ENCODE data around the gene RRP12. TPM values are rescaled to one million over a fixed set of nuclear protein-coding genes. Genes with fewer than 3 reads are reported as not detected.

Gene RRP12
- total RNA-seq, 1 donor from 2014 or later: 26.8 TPM

DNA sequence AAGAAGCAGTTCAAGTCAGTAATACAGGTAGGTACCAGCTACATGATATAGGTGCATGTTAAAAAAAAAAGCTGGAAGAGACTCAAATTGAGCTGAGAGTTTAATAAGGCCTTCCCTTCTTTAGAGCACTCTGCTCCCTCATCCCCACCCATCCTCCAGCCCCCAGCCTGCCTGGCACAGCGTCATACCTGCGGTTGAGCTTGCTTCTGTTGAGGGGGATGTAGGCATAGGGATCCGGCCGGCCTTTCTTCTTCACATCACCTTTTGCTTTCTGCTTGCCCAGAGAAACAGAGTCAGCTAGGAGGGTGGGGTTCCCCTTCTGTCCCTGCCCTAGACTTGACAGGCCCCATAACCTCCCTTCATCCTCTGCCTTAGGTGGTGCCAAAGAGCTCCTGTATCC lies 42.8 kb downstream of the RRP12 start:
- Mint-ChIP-seq H3K27ac (ENCODE audit: unreplicated experiment) (no peak overlapping the region), H3K27me3 (ENCODE audit: unreplicated experiment) (peaks cover 8% of the 10 kb centered on the region), H3K4me1 (ENCODE audit: low read depth, unreplicated experiment) (peaks cover 14% of the 10 kb centered on the region), H3K9me3 (ENCODE audit: unreplicated experiment) (peaks cover 2% of the 10 kb centered on the region), H3K36me3 (ENCODE audit: unreplicated experiment) (no peaks in the 10 kb centered on the region), H3K4me3 (ENCODE audit: unreplicated experiment) (no peak overlapping the region)
- TF ChIP-seq, protein P1, sequence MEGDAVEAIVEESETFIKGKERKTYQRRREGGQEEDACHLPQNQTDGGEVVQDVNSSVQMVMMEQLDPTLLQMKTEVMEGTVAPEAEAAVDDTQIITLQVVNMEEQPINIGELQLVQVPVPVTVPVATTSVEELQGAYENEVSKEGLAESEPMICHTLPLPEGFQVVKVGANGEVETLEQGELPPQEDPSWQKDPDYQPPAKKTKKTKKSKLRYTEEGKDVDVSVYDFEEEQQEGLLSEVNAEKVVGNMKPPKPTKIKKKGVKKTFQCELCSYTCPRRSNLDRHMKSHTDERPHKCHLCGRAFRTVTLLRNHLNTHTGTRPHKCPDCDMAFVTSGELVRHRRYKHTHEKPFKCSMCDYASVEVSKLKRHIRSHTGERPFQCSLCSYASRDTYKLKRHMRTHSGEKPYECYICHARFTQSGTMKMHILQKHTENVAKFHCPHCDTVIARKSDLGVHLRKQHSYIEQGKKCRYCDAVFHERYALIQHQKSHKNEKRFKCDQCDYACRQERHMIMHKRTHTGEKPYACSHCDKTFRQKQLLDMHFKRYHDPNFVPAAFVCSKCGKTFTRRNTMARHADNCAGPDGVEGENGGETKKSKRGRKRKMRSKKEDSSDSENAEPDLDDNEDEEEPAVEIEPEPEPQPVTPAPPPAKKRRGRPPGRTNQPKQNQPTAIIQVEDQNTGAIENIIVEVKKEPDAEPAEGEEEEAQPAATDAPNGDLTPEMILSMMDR (IDR thresholded peaks at IDR 0.05; ENCODE audit: partially characterized antibody, unreplicated experiment): no peak
- no peak for DNase-seq

- H3K4me1 Mint-ChIP-seq (ENCODE audit: low read depth, unreplicated experiment): peaks cover 9% of the 10 kb centered on the region
- H3K4me3 Mint-ChIP-seq (ENCODE audit: unreplicated experiment): no peak overlapping the region
- H3K27ac Mint-ChIP-seq (ENCODE audit: unreplicated experiment): no peak overlapping the region
- TF ChIP-seq, protein P1 (IDR thresholded peaks at IDR 0.05; ENCODE audit: partially characterized antibody, unreplicated experiment): no peak
- H3K27me3 Mint-ChIP-seq (ENCODE audit: unreplicated experiment): peaks cover 5% of the 10 kb centered on the region
- DNase-seq: no peak
- H3K9me3 Mint-ChIP-seq (ENCODE audit: unreplicated experiment): peaks cover 2% of the 10 kb centered on the region
- no peaks in the 10 kb centered on the region for H3K36me3 Mint-ChIP-seq (ENCODE audit: unreplicated experiment)
Measured at GRCh38 chr10:97356918-97357317, 44.2 kb downstream of the RRP12 start.

GRCh38 chr10:97356318-97356914 lies 44.7 kb downstream of the RRP12 start:
- TF ChIP-seq, protein P1 (IDR thresholded peaks at IDR 0.05; ENCODE audit: partially characterized antibody, unreplicated experiment): no peak
- no peak for DNase-seq
- no peaks in the 10 kb centered on the region for H3K36me3 Mint-ChIP-seq (ENCODE audit: unreplicated experiment)
- no peak overlapping the region for H3K4me3 Mint-ChIP-seq (ENCODE audit: unreplicated experiment)
- peaks cover 2% of the 10 kb centered on the region for H3K9me3 Mint-ChIP-seq (ENCODE audit: unreplicated experiment)
- peaks cover 5% of the 10 kb centered on the region for H3K27me3 Mint-ChIP-seq (ENCODE audit: unreplicated experiment)
- H3K27ac Mint-ChIP-seq (ENCODE audit: unreplicated experiment): no peak overlapping the region
- H3K4me1 Mint-ChIP-seq (ENCODE audit: low read depth, unreplicated experiment): peaks cover 9% of the 10 kb centered on the region

DNA sequence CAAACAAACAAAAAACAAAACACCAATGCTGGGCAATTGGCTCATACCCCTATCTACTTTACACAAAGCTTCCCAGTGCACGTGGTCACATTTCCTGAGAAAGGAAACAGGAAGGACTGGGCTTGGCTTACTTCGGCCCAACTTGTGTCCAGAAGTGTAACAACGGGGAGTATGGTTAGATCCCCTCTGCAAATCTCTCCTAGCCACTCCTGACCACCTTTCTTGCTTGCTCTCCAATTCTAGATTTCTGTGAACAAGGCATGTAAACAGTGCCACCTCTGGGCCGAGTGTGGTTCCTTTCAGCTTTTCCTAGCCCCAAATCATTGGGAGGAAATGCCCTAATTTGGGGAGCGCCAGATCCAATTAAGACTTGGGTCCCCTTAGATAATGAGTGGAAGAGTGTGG lies 45.6 kb downstream of the RRP12 start:
- no peaks in the 10 kb centered on the region for H3K36me3 Mint-ChIP-seq (ENCODE audit: unreplicated experiment)
- TF ChIP-seq, protein P1 (IDR thresholded peaks at IDR 0.05; ENCODE audit: partially characterized antibody, unreplicated experiment): no peak
- no peak overlapping the region for H3K4me3 Mint-ChIP-seq (ENCODE audit: unreplicated experiment)
- H3K9me3 Mint-ChIP-seq (ENCODE audit: unreplicated experiment): peaks cover 2% of the 10 kb centered on the region
- no peak for DNase-seq
- peaks cover 7% of the 10 kb centered on the region for H3K4me1 Mint-ChIP-seq (ENCODE audit: low read depth, unreplicated experiment)
- no peak overlapping the region for H3K27ac Mint-ChIP-seq (ENCODE audit: unreplicated experiment)
- H3K27me3 Mint-ChIP-seq (ENCODE audit: unreplicated experiment): peaks cover 5% of the 10 kb centered on the region

DNA sequence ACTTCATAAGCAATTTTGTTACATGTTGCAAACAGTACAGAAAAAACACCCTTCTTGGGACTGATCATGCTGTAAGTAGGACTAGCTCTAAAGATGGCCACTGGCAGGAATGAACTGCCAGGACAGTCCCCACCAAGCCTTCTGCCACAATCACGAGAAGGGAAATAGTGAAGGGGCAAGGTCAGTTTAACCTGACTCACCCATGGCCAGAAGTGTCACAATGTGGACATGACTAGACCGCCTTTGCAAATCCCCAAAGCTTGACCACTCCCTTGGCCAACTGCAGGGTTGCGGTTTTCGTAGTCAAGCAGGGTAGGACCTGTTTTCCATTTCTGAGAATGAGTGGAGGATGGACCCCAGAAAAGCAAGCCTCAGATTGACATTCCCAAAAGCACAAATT lies 47.2 kb downstream of the RRP12 start:
- H3K27ac Mint-ChIP-seq (ENCODE audit: unreplicated experiment): no peak overlapping the region
- no peaks in the 10 kb centered on the region for H3K9me3 Mint-ChIP-seq (ENCODE audit: unreplicated experiment)
- no peak overlapping the region for H3K4me3 Mint-ChIP-seq (ENCODE audit: unreplicated experiment)
- peaks cover 7% of the 10 kb centered on the region for H3K4me1 Mint-ChIP-seq (ENCODE audit: low read depth, unreplicated experiment)
- no peak for DNase-seq
- no peaks in the 10 kb centered on the region for H3K36me3 Mint-ChIP-seq (ENCODE audit: unreplicated experiment)
- peaks cover 5% of the 10 kb centered on the region for H3K27me3 Mint-ChIP-seq (ENCODE audit: unreplicated experiment)
- TF ChIP-seq, protein P1 (IDR thresholded peaks at IDR 0.05; ENCODE audit: partially characterized antibody, unreplicated experiment): no peak

Measured in glutamatergic neuron (in vitro differentiated cells).